Keratinocyte (primary cell): Measurements from ENCODE around the gene PPFIA1.

Experiments used
- CTCF ChIP-seq, 3 experiments: IDR thresholded peaks in 1 of 3; conservative IDR thresholded peaks in 1 of 3; optimal IDR thresholded peaks in 1 of 3; 2 replicates in 2 of 3; 3 replicates in 1 of 3; pipeline versions ENCODE3 to v1.5.1; 2011; ENCODE audit warnings: low read length in 3 of 3, mild to moderate bottlenecking in 3 of 3, moderate library complexity in 2 of 3, control low read depth in 1 of 3, inconsistent platforms in 1 of 3; ENCODE audit not compliant: insufficient read depth in 2 of 3; ENCODE audit errors: extremely low read depth in 1 of 3
- EZH2 ChIP-seq: IDR thresholded peaks from one replicate; pipeline ENCODE4 v1.6.1; 2012; ENCODE audit warnings: inconsistent platforms, mild to moderate bottlenecking, low read length, moderate library complexity

GRCh38 chr11:70359451-70360205 is 89.1 kb downstream of the PPFIA1 start:
- TF ChIP-seq CTCF (optimal IDR thresholded peaks at IDR 0.05 in 1 of 3, IDR thresholded peaks at IDR 0.05 in 1 of 3, conservative IDR thresholded peaks at IDR 0.05 in 1 of 3; ENCODE audit: extremely low read depth in 1 of 3, insufficient read depth in 2 of 3, low read length in 3 of 3) (no peak), EZH2 (no peak)
